ELF-1 (cell line): ENCODE data around the gene SIRPB1.
"Not testable (repeated sequence)": the region's sequence is repeated elsewhere in the genome, so short reads cannot be mapped to it uniquely, and the experiment has no call there.

Experiments
- DNase-seq: peaks from one replicate; pipeline ENCODE4 v3.0.0-alpha.2; 2016; ENCODE audit warnings: low read depth, low spot score

The SIRPB1 gene

DNA sequence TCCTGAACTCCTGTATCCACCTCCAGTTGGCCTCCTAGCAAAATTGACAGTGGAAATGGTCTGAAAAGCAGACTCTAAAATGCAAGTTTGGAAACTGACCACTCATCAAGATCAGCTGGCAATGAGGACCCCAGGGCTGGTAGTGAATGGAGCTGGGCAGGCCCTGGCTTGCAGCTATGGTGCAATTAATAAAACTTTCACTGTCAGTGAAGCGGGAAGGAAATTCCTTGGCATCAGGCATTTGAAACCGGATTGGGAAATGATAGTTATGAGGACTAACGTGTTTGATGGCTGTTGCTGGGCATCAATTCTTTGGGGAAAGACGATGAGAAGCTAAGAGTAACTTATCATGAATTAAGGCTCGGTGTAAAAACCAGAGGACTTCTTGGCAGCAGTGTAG lies 19.1 kb downstream of the SIRPB1 start:
- no peak for DNase-seq

GRCh38 chr20:1595333-1595732 lies 24.5 kb downstream of the SIRPB1 start:
- no peak for DNase-seq

GRCh38 chr20:1588533-1589460 lies 31.0 kb downstream of the SIRPB1 start:
- DNase-seq: no peak

- no peak for DNase-seq
Observed at GRCh38 chr20:1587781-1588532, 31.9 kb downstream of the SIRPB1 start.

DNA sequence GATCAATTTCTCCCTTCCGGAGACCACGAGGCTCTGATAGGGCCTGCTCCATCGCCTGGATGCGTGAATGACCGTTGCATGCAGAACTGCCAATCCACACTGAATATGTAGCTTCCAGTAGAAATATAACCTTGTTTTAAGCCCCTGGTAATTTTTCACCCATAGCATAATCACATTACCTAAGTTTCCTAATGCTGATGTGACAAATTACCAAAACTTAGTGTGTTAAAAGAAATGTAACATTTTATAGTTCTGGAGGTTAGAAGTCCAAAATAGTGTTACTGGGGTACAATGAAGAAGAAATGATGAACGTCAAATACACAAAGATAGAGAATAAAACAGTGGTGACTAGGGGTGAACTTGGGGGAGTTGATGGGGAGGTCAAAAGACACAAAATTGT lies 40.3 kb downstream of the SIRPB1 start:
- no peak for DNase-seq

DNA sequence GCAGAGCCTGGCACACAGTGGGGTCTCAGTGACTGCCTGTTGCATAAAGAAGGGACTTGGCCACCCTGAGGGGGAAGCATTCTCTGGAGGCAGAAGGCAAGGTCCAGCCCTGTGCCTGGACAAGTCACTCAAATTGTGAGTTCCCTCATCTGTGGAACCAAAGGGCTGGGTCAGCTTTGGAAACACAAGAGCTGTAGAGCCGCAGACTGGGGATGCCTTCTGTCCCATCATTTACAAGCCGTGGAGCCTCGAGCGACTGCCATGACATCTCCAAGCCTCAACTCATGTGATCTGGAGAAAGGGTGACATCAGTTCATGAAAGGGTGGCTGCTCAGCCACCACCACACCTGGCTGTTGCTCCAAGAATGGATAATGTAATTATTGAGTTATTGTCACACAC lies 41.9 kb downstream of the SIRPB1 start:
- DNase-seq: no peak

DNA sequence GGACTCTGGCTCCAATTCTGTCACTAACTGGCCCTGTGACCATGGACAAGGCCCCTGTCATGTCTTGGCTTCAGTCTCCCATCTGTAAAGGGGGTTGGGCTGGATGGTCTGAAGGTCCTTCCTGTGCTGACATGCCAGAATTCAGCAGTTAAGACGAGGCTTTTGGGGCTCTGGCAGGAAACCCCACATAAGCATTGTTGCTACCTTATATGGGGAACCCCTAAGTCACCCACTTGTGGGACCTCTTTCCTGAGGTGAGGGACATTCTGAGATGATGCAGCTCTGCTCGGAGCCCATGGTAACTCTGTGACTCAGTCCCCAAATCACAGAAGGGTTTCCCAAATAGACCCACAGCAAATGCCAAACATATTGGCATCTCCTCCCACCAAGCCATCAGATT lies 42.5 kb downstream of the SIRPB1 start:
- not testable (repeated sequence) for DNase-seq

GRCh38 chr20:1576641-1577040 lies 43.2 kb downstream of the SIRPB1 start:
- no peak for DNase-seq

GRCh38 chr20:1576003-1576402 lies 43.8 kb downstream of the SIRPB1 start:
- not testable (repeated sequence) for DNase-seq

GRCh38 chr20:1571583-1571982 lies 48.2 kb downstream of the SIRPB1 start:
- DNase-seq: not testable (repeated sequence)
